Stomach (tissue), 9 donors: Measurements from ENCODE around the gene KMT5B. TPM values are rescaled to one million over a fixed set of nuclear protein-coding genes. Genes with fewer than 3 reads are reported as not detected.

Experiments used
- DNase-seq, 2 donors: peaks; one replicate each; pipeline versions ENCODE4 v3.0.0 to v3.0.0-alpha.2; 2013 to 2019
- H3K27ac ChIP-seq, 5 donors: fragments of 200-600 bp in 4 of 5; sonication (generic) in 4 of 5; one replicate each; pipeline ENCODE4 v1.5.1; 2013 to 2019; ENCODE audit warnings: mild to moderate bottlenecking in 1 of 5, moderate library complexity in 1 of 5
- H3K27me3 ChIP-seq, 3 donors: fragments of 200-600 bp; sonication (generic); one replicate each; pipeline ENCODE4 v1.5.1; 2017 to 2019; ENCODE audit warnings: mixed run types in 1 of 3
- H3K36me3 ChIP-seq, 4 donors: fragments of 200-600 bp; sonication (generic); 1 replicate in 3 of 4; 2 replicates in 1 of 4; pipeline ENCODE4 v1.5.1; 2016 to 2019
- H3K4me1 ChIP-seq, 4 donors: fragments of 200-600 bp; sonication (generic); one replicate each; pipeline ENCODE4 v1.5.1; 2016 to 2019
- H3K4me3 ChIP-seq, 4 donors: fragments of 200-600 bp; sonication (generic) in 3 of 4; one replicate each; pipeline ENCODE4 v1.5.1; 2016 to 2019; ENCODE audit warnings: mild to moderate bottlenecking in 1 of 4
- H3K9me3 ChIP-seq, 4 donors: fragments of 200-600 bp; sonication (generic); one replicate each; pipeline ENCODE4 v1.5.1; 2016 to 2019
- EP300 ChIP-seq: sonication (generic); formaldehyde crosslinking; IDR thresholded peaks from one replicate; pipeline ENCODE4 v1.6.1; 2017; ENCODE audit warnings: antibody characterized with exemption
- POLR2A ChIP-seq, 4 donors: fragments of 450-650 bp; IDR thresholded peaks; one replicate each; pipeline ENCODE4 v1.6.1; 2016; ENCODE audit warnings: antibody characterized with exemption in 4 of 4, control low read depth in 2 of 4, mild to moderate bottlenecking in 1 of 4, moderate library complexity in 1 of 4
- POLR2AphosphoS5 ChIP-seq, 3 donors: sonication (generic); formaldehyde crosslinking; IDR thresholded peaks; one replicate each; pipeline ENCODE4 v1.6.1; 2016; ENCODE audit warnings: antibody characterized with exemption in 3 of 3
- WGBS, 5 donors: extraction: QIAGEN DNeasy Blood & Tissue Kit in 3 of 5; methylation state at CpG; one replicate each; pipeline versions ENCODE4 v1.1.5 to v1.1.7; 2013 to 2018; 5-methylcytosine and 5-hydroxymethylcytosine counted together
- intact Hi-C: fragments of 100-400 bp; cut with DNase I; formaldehyde crosslinking; loops from one replicate; pipeline ENCODE4 v1.15.1; 2023; ENCODE audit warnings: low total_unique reads
- polyA plus RNA-seq, 3 donors: library from polyadenylated mRNA; stranded (reverse); fragments of 200-250 nt; gene quantifications; one replicate each; pipeline ENCODE4 v1.2.3, GENCODE V29; 2013
- total RNA-seq, 5 donors: library from RNA; depleted of rRNA; stranded (reverse); fragments of >200 nt; gene quantifications; one replicate each; pipeline versions ENCODE4 v1.1.0 to v1.2.3, GENCODE V29; 2014 to 2016
- TF ChIP-seq, protein P1 (sequence below), 7 experiments: fragments of 450-650 bp in 4 of 7; fragments of 200-600 bp in 3 of 7; sonication (generic) in 3 of 7; IDR thresholded peaks; one replicate each; pipeline ENCODE4 v1.5.1; 2016 to 2019; ENCODE audit warnings: antibody characterized with exemption in 7 of 7, control low read depth in 2 of 7, mild to moderate bottlenecking in 1 of 7
- donor health status: healthy with polysubstance abuse.
- donor health status: Bipolar disorder and iron deficiency.
- donor health status: healthy.

KMT5B gene
- total and polyA plus RNA-seq, 8 donors, result 14.3 to 52.7 (median 25.1) TPM

DNA sequence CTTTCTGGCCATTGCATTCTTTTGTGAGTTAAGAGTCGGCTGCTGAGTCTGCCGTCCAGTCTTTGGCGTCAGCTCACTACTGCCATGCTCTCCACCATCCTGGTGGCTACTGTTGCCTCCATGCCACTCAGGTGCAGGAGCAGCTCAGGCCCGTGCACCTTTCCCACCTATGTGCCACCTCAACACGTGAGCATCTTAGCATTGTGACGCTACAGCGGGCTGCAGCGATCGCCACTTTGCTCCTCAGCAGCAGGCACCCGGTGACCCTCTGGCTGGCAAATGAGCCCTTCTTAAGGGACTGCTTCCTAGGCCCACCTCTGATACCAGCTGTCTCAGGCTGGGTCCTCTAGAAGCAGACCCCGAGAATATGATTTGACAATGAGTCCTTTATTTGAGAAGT, 11.5 kb upstream of the KMT5B start:
- no peaks in the 10 kb centered on the region for H3K4me1 ChIP-seq
- H3K4me3 ChIP-seq, result no peak overlapping the region
- no peaks in the 10 kb centered on the region for H3K36me3 ChIP-seq
- WGBS, 5 donors, result 89 to 94% (median 90%) methylated on average over 10 to 11 of the region's 11 CpGs
- DNase-seq, result no peak
- TF ChIP-seq, protein P1, sequence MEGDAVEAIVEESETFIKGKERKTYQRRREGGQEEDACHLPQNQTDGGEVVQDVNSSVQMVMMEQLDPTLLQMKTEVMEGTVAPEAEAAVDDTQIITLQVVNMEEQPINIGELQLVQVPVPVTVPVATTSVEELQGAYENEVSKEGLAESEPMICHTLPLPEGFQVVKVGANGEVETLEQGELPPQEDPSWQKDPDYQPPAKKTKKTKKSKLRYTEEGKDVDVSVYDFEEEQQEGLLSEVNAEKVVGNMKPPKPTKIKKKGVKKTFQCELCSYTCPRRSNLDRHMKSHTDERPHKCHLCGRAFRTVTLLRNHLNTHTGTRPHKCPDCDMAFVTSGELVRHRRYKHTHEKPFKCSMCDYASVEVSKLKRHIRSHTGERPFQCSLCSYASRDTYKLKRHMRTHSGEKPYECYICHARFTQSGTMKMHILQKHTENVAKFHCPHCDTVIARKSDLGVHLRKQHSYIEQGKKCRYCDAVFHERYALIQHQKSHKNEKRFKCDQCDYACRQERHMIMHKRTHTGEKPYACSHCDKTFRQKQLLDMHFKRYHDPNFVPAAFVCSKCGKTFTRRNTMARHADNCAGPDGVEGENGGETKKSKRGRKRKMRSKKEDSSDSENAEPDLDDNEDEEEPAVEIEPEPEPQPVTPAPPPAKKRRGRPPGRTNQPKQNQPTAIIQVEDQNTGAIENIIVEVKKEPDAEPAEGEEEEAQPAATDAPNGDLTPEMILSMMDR (IDR thresholded peaks at IDR 0.05), result no peak
- TF ChIP-seq EP300, result no peak
- no peak for TF ChIP-seq POLR2A (IDR thresholded peaks at IDR 0.05)
- TF ChIP-seq POLR2AphosphoS5 (IDR thresholded peaks at IDR 0.05), result no peak
- H3K27ac ChIP-seq, result no peak overlapping the region
- H3K27me3 ChIP-seq, result no peaks in the 10 kb centered on the region
- peaks cover 0 to 6% (median 2%) of the 10 kb centered on the region in 4 donors for H3K9me3 ChIP-seq
- intact Hi-C loops, result no loop called here

DNA sequence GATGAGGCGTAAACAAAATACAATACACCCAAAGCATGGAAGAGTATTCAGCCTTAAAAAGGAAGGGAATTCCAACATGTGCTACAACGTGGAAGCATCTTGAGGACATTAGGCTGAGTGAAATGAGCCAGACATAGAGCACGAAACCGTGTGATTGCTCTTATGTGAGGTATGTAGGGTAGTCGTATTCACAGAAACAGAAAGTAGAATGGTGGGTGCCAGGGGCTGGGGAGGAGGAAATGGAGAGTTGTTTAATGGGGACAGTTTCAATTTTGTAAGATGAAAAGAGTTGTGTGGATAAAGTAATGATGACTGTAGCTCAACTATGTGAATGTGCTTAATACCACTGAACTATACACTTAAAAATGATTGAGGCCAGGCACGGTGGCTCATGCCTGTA, 10.2 kb upstream of the KMT5B start:
- no peak for DNase-seq
- intact Hi-C loops, result no loop called here
- no peaks in the 10 kb centered on the region for H3K4me1 ChIP-seq
- 74 to 83% (median 78%) methylated on average over 6 of the region's 6 CpGs for WGBS, 5 donors
- no peak overlapping the region for H3K4me3 ChIP-seq
- H3K9me3 ChIP-seq, result no peaks in the 10 kb centered on the region
- H3K27ac ChIP-seq, result no peak overlapping the region
- TF ChIP-seq, protein P1 (IDR thresholded peaks at IDR 0.05), result no peak
- no peak for TF ChIP-seq EP300
- no peak for TF ChIP-seq POLR2A (IDR thresholded peaks at IDR 0.05)
- TF ChIP-seq POLR2AphosphoS5 (IDR thresholded peaks at IDR 0.05), result no peak
- no peaks in the 10 kb centered on the region for H3K36me3 ChIP-seq
- H3K27me3 ChIP-seq, result no peaks in the 10 kb centered on the region

DNA sequence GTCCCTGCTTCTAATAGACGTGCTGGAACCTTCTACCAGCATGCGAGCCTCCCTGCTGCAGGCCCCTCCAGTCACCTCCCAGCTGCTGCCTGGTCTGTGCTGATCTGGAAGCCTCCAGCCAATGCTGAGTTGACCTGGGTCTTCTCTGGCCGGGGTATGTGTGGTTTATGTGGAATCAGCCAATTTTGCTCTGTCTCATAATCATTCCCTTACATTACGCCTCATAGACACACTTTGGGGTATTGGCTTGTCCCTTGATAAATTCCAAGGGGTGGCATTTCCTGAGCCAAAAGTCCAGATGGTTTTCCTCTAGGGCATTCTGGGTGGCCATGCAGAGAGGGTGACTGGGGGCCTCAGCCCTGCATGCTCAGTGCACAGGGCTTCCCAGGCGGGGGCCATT, 8.3 kb upstream of the KMT5B start:
- TF ChIP-seq EP300, result no peak
- TF ChIP-seq POLR2A (IDR thresholded peaks at IDR 0.05), result no peak
- TF ChIP-seq, protein P1 (IDR thresholded peaks at IDR 0.05), result no peak
- no peak for TF ChIP-seq POLR2AphosphoS5 (IDR thresholded peaks at IDR 0.05)
- intact Hi-C loops, result no loop called here
- H3K4me3 ChIP-seq, result no peak overlapping the region
- no peak for DNase-seq
- H3K36me3 ChIP-seq, result no peaks in the 10 kb centered on the region
- H3K27me3 ChIP-seq, result no peaks in the 10 kb centered on the region
- peaks cover 0 to 3% (median under 1%) of the 10 kb centered on the region in 4 donors for H3K4me1 ChIP-seq
- H3K27ac ChIP-seq, result no peak overlapping the region
- H3K9me3 ChIP-seq, result no peaks in the 10 kb centered on the region
- 86 to 94% (median 91%) methylated on average over 5 of the region's 5 CpGs for WGBS, 5 donors

DNA sequence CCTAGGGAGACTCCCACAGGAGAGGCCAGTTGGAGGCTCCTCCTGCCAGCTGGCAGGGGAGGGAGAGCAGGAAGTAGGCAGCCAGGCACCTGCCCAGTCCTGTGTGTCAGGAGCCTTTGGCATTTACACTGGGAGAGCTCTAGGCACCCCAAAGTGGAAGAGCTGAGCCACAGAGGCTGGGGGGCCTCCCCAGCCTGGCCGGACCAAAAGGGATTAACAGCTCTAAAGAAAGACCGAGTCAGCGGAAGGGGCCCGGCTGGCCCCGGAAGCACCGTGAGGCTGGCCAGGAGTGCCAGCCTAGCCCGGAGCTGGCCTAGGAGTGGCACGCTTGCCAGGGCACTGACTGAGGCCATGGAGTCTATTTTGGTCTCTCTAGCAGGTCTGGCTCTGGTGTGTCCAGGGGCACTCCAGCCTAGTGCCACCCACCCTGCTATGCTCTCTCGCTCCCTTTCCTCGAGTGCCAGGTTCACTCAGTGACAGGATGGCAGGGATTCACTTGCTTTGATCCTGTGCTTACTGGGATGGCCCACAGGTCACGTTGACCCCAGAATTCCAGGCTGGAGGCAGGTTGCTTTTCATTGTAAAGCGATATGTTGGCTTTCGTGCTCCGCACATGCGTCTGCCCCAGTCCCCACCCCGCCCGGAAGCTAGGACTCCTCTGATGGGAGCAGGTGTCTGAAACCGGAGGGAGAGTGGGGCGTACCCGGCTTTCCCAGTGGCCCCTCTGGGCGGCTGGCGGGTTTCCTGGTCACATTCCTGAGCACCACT, 3.3 kb upstream of the KMT5B start:
- H3K9me3 ChIP-seq, result no peaks in the 10 kb centered on the region
- no peak overlapping the region for H3K4me3 ChIP-seq
- H3K27ac ChIP-seq, result peak overlapping the region; percentile 48 to 76 (median 65)
- no peaks in the 10 kb centered on the region for H3K36me3 ChIP-seq
- TF ChIP-seq POLR2A (IDR thresholded peaks at IDR 0.05), result no peak
- TF ChIP-seq POLR2AphosphoS5 (IDR thresholded peaks at IDR 0.05), result peak in 2 of 3 donors; percentile 42 to 44
- H3K27me3 ChIP-seq, result no peaks in the 10 kb centered on the region
- intact Hi-C loops, result no loop called here
- 45 to 74% (median 69%) methylated on average over 11 to 22 of the region's 22 CpGs for WGBS, 5 donors
- DNase-seq, result peak; percentile 52 to 77
- H3K4me1 ChIP-seq, result peaks cover 26 to 36% (median 31%) of the 10 kb centered on the region in 4 donors
